H1 (cell line): ENCODE data around the gene MORC4.

ENCODE experiments used
- EGR1 ChIP-seq: IDR thresholded peaks from 2 replicates; pipeline ENCODE4 v1.6.1; 2011; ENCODE audit warnings: low read depth, low read length, borderline replicate concordance
- EP300 ChIP-seq, 2 experiments: IDR thresholded peaks; 1 replicate in 1 of 2; 2 replicates in 1 of 2; pipeline ENCODE4 v1.6.1; 2011 to 2012; ENCODE audit warnings: low read depth in 2 of 2, low read length in 2 of 2, mild to moderate bottlenecking in 2 of 2, borderline replicate concordance in 1 of 2, inconsistent platforms in 1 of 2, moderate library complexity in 1 of 2
- FOSL1 ChIP-seq: IDR thresholded peaks from 2 replicates; pipeline ENCODE4 v1.6.1; 2011; ENCODE audit warnings: mild to moderate bottlenecking, low read depth, low read length, moderate library complexity; ENCODE audit not compliant: insufficient read depth
- HDAC2 ChIP-seq, 2 experiments: fragments of 300-600 bp in 1 of 2; sonication (generic) in 1 of 2; IDR thresholded peaks; 2 replicates each; pipeline ENCODE4 v1.6.1; 2011 to 2012; ENCODE audit warnings: low read depth in 2 of 2, low read length in 2 of 2, mild to moderate bottlenecking in 2 of 2, moderate library complexity in 2 of 2, borderline replicate concordance in 1 of 2, inconsistent platforms in 1 of 2
- SIN3A ChIP-seq, 2 experiments: IDR thresholded peaks in 1 of 2; conservative IDR thresholded peaks in 1 of 2; 2 replicates each; pipeline ENCODE4 v1.6.1; 2011 to 2012; ENCODE audit warnings: low read length in 2 of 2, improper control_type of control experiment in 1 of 2, low read depth in 1 of 2, mild to moderate bottlenecking in 1 of 2
- TAF1 ChIP-seq: IDR thresholded peaks from 2 replicates; pipeline ENCODE4 v1.6.1; 2011; ENCODE audit warnings: mild to moderate bottlenecking, low read depth, low read length
- TCF12 ChIP-seq: IDR thresholded peaks from 2 replicates; pipeline ENCODE4 v1.6.1; 2011; ENCODE audit warnings: low read depth, mild to moderate bottlenecking, low read length
- TF ChIP-seq, protein P1 (sequence below), 3 experiments: IDR thresholded peaks; 1 replicate in 2 of 3; 2 replicates in 1 of 3; pipeline versions ENCODE4 v1.5.1 to v1.6.1; 2011; ENCODE audit warnings: low read length in 3 of 3, mild to moderate bottlenecking in 3 of 3, inconsistent platforms in 2 of 3, low read depth in 1 of 3, moderate library complexity in 1 of 3; ENCODE audit not compliant: insufficient read depth in 1 of 3; ENCODE audit errors: control extremely low read depth in 1 of 3

DNA sequence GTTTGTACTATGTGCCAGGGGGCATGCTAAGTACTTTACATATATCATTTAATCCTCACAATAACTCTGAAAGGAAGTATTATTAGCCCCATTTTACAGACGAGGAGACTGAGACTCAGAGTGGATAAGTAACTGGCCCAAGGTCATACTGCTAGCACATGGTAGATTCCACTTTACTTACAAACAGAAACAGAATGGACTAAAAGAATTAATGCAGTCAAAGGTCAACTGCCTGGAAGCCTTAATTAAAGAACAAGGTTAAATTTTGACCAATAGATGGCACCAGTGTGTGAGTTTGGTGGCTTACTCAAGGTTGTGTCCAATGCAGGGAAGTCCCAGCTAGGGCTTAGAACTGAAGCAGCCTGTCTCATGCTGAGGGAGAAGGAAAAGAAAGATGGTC, 101.5 kb downstream of the MORC4 start:
- TF ChIP-seq EP300 (IDR thresholded peaks at IDR 0.05; ENCODE audit: borderline replicate concordance in 1 of 2, low read depth in 2 of 2, low read length in 2 of 2) (no peak), SIN3A (conservative IDR thresholded peaks at IDR 0.05 in 1 of 2, IDR thresholded peaks at IDR 0.05 in 1 of 2; ENCODE audit: low read depth in 1 of 2, low read length in 2 of 2) (no peak), TAF1 (no peak), EGR1 (no peak), TCF12 (no peak), FOSL1 (no peak), HDAC2 (IDR thresholded peaks at IDR 0.05; ENCODE audit: borderline replicate concordance in 1 of 2, low read depth in 2 of 2, low read length in 2 of 2) (no peak)
- TF ChIP-seq, protein P1, sequence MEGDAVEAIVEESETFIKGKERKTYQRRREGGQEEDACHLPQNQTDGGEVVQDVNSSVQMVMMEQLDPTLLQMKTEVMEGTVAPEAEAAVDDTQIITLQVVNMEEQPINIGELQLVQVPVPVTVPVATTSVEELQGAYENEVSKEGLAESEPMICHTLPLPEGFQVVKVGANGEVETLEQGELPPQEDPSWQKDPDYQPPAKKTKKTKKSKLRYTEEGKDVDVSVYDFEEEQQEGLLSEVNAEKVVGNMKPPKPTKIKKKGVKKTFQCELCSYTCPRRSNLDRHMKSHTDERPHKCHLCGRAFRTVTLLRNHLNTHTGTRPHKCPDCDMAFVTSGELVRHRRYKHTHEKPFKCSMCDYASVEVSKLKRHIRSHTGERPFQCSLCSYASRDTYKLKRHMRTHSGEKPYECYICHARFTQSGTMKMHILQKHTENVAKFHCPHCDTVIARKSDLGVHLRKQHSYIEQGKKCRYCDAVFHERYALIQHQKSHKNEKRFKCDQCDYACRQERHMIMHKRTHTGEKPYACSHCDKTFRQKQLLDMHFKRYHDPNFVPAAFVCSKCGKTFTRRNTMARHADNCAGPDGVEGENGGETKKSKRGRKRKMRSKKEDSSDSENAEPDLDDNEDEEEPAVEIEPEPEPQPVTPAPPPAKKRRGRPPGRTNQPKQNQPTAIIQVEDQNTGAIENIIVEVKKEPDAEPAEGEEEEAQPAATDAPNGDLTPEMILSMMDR (IDR thresholded peaks at IDR 0.05; ENCODE audit: control extremely low read depth in 1 of 3, insufficient read depth in 1 of 3, low read depth in 1 of 3, low read length in 3 of 3) = peak in 2 of 3 experiments; percentile 44 to 46; a peak in 2 of 4 replicates
